ENCODE data around the gene PDP2.

GRCh38 chr16:66894948-66895688 lies 14.8 kb downstream of the PDP2 start:
- TF ChIP-seq CTCF (IDR thresholded peaks at IDR 0.05) = peak; percentile 79 to 85 (median 83)
- no peak for TF ChIP-seq EP300 (IDR thresholded peaks at IDR 0.05; ENCODE audit: low read depth)

Data from transverse colon (tissue), 3 donors.